B cell (primary cell): ENCODE results near the gene MVK. TPM values are rescaled to one million over a fixed set of nuclear protein-coding genes. Genes with fewer than 3 reads are reported as not detected.

Source experiments
- ATAC-seq: fragments of 200-7000 bp; cut with Tn5 transposase; one replicate; pipeline ENCODE4 v1.10.0; 2021; ENCODE audit warnings: low read depth, mild to moderate bottlenecking, moderate number of reproducible peaks, moderate library complexity
- CTCF ChIA-PET: fragments of 350-600 bp; sonication (Branson Sonifier 250); formaldehyde crosslinking; loops from one replicate; lab custom pipeline; 2021; ENCODE audit warnings: antibody characterized with exemption, inconsistent platforms; lab: Charles Lee
- POLR2A ChIA-PET: fragments of 350-600 bp; sonication (Branson Sonifier 250); formaldehyde crosslinking; loops from one replicate; lab custom pipeline; 2021; ENCODE audit warnings: antibody characterized with exemption; lab: Charles Lee
- DNase-seq: peaks from one replicate; pipeline ENCODE4 v3.0.0; 2013
- H2AFZ ChIP-seq: 2 replicates; pipeline ENCODE4 v1.6.1; 2012; ENCODE audit warnings: mild to moderate bottlenecking, low read depth, low read length; ENCODE audit not compliant: insufficient read depth, poor library complexity, severe bottlenecking
- H3K27ac ChIP-seq, 2 donors: 1 replicate in 1 of 2; 2 replicates in 1 of 2; pipeline ENCODE4 v1.5.1; 2012 to 2013; ENCODE audit warnings: low read length in 2 of 2, mild to moderate bottlenecking in 2 of 2, moderate library complexity in 1 of 2
- H3K27me3 ChIP-seq, 4 experiments: fragments of 200-600 bp in 1 of 4; sonication (generic) in 1 of 4; replicated peaks in 1 of 4; 1 replicate in 2 of 4; 2 replicates in 2 of 4; pipeline versions ENCODE4 v1.6.1 to v1.7.0; 2013 to 2016; ENCODE audit warnings: low read length in 3 of 4, mild to moderate bottlenecking in 2 of 4, mixed read lengths in 1 of 4, moderate library complexity in 1 of 4; ENCODE audit not compliant: insufficient read depth in 4 of 4, control insufficient read depth in 3 of 4; ENCODE audit errors: control extremely low read depth in 1 of 4
- H3K36me3 ChIP-seq, 2 experiments: replicated peaks in 1 of 2; 1 replicate in 1 of 2; 2 replicates in 1 of 2; pipeline versions ENCODE4 v1.6.1 to v1.7.1; 2013; ENCODE audit warnings: low read length in 1 of 2; ENCODE audit not compliant: insufficient read depth in 2 of 2, control insufficient read depth in 1 of 2; ENCODE audit errors: control extremely low read depth in 1 of 2, extremely low read depth in 1 of 2
- H3K4me1 ChIP-seq, 2 donors: fragments of 200-600 bp in 1 of 2; sonication (generic) in 1 of 2; 1 replicate in 1 of 2; 2 replicates in 1 of 2; pipeline versions ENCODE4 v1.5.1 to v1.6.1; 2013 to 2017; ENCODE audit warnings: low read length in 2 of 2; ENCODE audit not compliant: control insufficient read depth in 2 of 2, insufficient read depth in 2 of 2
- H3K4me2 ChIP-seq: replicated peaks from 2 replicates; pipeline ENCODE3; 2012; ENCODE audit warnings: mild to moderate bottlenecking, low read depth, low read length; ENCODE audit not compliant: poor library complexity, severe bottlenecking
- H3K4me3 ChIP-seq, 5 experiments: fragments of 200-600 bp in 1 of 5; sonication (generic) in 1 of 5; 1 replicate in 3 of 5; 2 replicates in 2 of 5; pipeline versions ENCODE4 v1.5.1 to v1.7.0; 2011 to 2016; ENCODE audit warnings: low read length in 4 of 5, mild to moderate bottlenecking in 4 of 5, low read depth in 2 of 5, control low read depth in 1 of 5, moderate library complexity in 1 of 5; ENCODE audit not compliant: insufficient read depth in 1 of 5; ENCODE audit errors: control extremely low read depth in 1 of 5, extremely low read depth in 1 of 5
- H3K79me2 ChIP-seq: fragments of 200-600 bp; sonication (generic); one replicate; pipeline ENCODE4 v1.6.0; 2016; ENCODE audit warnings: low read length; ENCODE audit not compliant: control insufficient read depth, insufficient read depth
- H3K9ac ChIP-seq: fragments of 200-600 bp; sonication (generic); 2 replicates; pipeline ENCODE4 v1.6.1; 2017; ENCODE audit warnings: mild to moderate bottlenecking, low read length, moderate library complexity
- H3K9me3 ChIP-seq, 3 donors: one replicate each; pipeline versions ENCODE4 v1.6.1 to v1.7.1; 2013; ENCODE audit warnings: low read length in 2 of 3; ENCODE audit not compliant: control insufficient read depth in 2 of 3, insufficient read depth in 1 of 3; ENCODE audit errors: control extremely low read depth in 1 of 3
- H4K20me1 ChIP-seq: 2 replicates; pipeline ENCODE4 v1.6.0; 2012; ENCODE audit warnings: mild to moderate bottlenecking, low read length; ENCODE audit not compliant: insufficient read depth, control insufficient read depth, poor library complexity, severe bottlenecking
- H3K27ac Mint-ChIP-seq: one replicate; pipeline ENCODE4 v1.8.0; 2021; ENCODE audit warnings: mixed read lengths
- H3K27me3 Mint-ChIP-seq: one replicate; pipeline ENCODE4 v1.8.0; 2021; ENCODE audit warnings: mixed read lengths
- H3K4me1 Mint-ChIP-seq: one replicate; pipeline ENCODE4 v1.8.0; 2021; ENCODE audit warnings: mixed read lengths
- H3K4me3 Mint-ChIP-seq: one replicate; pipeline ENCODE4 v1.8.0; 2021; ENCODE audit warnings: mixed read lengths
- H3K9me3 Mint-ChIP-seq: one replicate; pipeline ENCODE4 v1.8.0; 2022; ENCODE audit warnings: mixed read lengths; ENCODE audit not compliant: insufficient read depth
- EZH2 ChIP-seq: IDR thresholded peaks from 2 replicates; pipeline ENCODE4 v1.6.1; 2012; ENCODE audit warnings: borderline replicate concordance, low read depth, mild to moderate bottlenecking, moderate library complexity, low read length; ENCODE audit not compliant: insufficient read depth, poor library complexity, severe bottlenecking
- WGBS: methylation state at CpG from one replicate; pipeline ENCODE4 v1.1.5; 2013; ENCODE audit warnings: missing lambda C conversion rate; ENCODE audit not compliant: insufficient coverage; 5-methylcytosine and 5-hydroxymethylcytosine counted together
- intact Hi-C: fragments of 100-400 bp; cut with micrococcal nuclease; formaldehyde crosslinking; loops from one replicate; pipeline ENCODE4 v1.10.0; 2022
- polyA plus RNA-seq: library from polyadenylated mRNA; depleted of rRNA; stranded (reverse); fragments of >200 nt; gene quantifications from 2 replicates; pipeline ENCODE4 v1.2.3, GENCODE V29; 2012
- total RNA-seq, 2 donors: library from RNA; stranded (reverse); fragments of 120-200 nt in 1 of 2; gene quantifications; 1 replicate in 1 of 2; 2 replicates in 1 of 2; pipeline versions ENCODE4 v1.2.3 to v1.2.4, GENCODE V29; 2013 to 2022
- TF ChIP-seq, protein P1 (sequence below): fragments of 200-600 bp; IDR thresholded peaks from one replicate; pipeline ENCODE4 v1.8.0; 2022; ENCODE audit warnings: antibody characterized with exemption, mild to moderate bottlenecking

MVK gene
- total and polyA plus RNA-seq, 2 donors (not counting 1 experiment from before 2014, with no cell fraction given), result 12.1 to 12.5 TPM

DNA sequence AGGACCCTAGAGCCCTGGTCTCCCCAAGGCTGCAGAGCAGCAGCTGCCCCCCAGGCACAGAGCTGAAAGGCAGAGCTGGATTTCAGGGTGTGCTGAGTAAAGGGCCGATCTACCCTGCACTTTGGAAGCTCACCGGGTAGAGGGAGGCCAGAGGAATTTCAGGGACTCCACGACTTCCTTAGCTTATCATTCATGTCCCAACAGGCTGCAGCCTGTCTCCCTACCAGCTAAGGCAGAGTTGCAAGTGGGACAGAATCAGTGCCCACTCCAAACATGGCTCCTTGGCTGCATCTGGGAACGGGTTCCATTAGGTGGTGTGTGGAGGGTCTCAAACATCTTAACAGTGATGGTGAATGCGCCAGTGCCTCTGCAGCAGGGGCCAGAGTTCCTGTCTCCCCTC lies 27.8 kb upstream of the MVK start:
- Histone ChIP-seq H3K36me3 (no peaks in the 10 kb centered on the region), H3K9ac (no peak overlapping the region), H3K27me3 (peaks cover 0 to 14% (median 0%) of the 10 kb centered on the region in 4 experiments), H3K4me2 (no peak overlapping the region), H4K20me1 (no peaks in the 10 kb centered on the region), H3K79me2 (no peaks in the 10 kb centered on the region), H3K4me3 (no peak overlapping the region), H3K4me1 (no peaks in the 10 kb centered on the region), H3K9me3 (no peaks in the 10 kb centered on the region), H3K27ac (no peak overlapping the region), H2AFZ (no peak overlapping the region)
- TF ChIP-seq, protein P1, sequence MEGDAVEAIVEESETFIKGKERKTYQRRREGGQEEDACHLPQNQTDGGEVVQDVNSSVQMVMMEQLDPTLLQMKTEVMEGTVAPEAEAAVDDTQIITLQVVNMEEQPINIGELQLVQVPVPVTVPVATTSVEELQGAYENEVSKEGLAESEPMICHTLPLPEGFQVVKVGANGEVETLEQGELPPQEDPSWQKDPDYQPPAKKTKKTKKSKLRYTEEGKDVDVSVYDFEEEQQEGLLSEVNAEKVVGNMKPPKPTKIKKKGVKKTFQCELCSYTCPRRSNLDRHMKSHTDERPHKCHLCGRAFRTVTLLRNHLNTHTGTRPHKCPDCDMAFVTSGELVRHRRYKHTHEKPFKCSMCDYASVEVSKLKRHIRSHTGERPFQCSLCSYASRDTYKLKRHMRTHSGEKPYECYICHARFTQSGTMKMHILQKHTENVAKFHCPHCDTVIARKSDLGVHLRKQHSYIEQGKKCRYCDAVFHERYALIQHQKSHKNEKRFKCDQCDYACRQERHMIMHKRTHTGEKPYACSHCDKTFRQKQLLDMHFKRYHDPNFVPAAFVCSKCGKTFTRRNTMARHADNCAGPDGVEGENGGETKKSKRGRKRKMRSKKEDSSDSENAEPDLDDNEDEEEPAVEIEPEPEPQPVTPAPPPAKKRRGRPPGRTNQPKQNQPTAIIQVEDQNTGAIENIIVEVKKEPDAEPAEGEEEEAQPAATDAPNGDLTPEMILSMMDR, result no peak
- TF ChIP-seq EZH2, result no peak
- POLR2A ChIA-PET, result no interaction called here
- peaks cover 9% of the 10 kb centered on the region for H3K27me3 Mint-ChIP-seq
- no peak for DNase-seq
- no peaks in the 10 kb centered on the region for H3K9me3 Mint-ChIP-seq
- H3K4me3 Mint-ChIP-seq, result no peak overlapping the region
- no peak overlapping the region for H3K27ac Mint-ChIP-seq
- no peak for ATAC-seq
- intact Hi-C loops, result no loop called here
- H3K4me1 Mint-ChIP-seq, result no peaks in the 10 kb centered on the region
- CTCF ChIA-PET, result no interaction called here
- WGBS, result 82% methylated on average over 4 of the region's 5 CpGs

DNA sequence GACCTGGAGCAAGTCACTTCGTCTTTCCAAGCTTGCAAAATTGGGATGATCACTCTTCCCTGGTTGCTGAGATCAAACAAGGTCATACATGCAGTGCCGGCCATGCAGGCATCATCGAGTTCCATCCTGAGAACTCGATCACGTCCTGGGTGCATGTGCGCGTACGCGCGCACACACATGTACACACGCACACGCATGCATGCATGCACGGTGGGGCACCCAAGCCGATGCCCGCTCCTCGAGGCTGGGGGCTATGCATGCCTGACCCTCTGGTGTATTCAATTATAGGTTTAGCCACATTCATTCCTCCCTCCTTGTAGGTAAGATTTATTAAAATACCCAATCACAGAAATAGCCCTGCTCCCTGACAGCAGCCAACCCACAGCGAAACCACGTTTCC lies 26.3 kb upstream of the MVK start:
- no peaks in the 10 kb centered on the region for H3K9me3 ChIP-seq
- no peaks in the 10 kb centered on the region for H3K79me2 ChIP-seq
- no peak for DNase-seq
- peaks cover 0 to 14% (median 0%) of the 10 kb centered on the region in 4 experiments for H3K27me3 ChIP-seq
- H3K9ac ChIP-seq, result no peak overlapping the region
- no peak overlapping the region for H3K4me2 ChIP-seq
- H3K27ac ChIP-seq, result no peak overlapping the region
- TF ChIP-seq, protein P1, result no peak
- 85% methylated on average over 9 of the region's 18 CpGs for WGBS
- Mint-ChIP-seq H3K27ac (no peak overlapping the region), H3K4me3 (no peak overlapping the region), H3K27me3 (peaks cover 9% of the 10 kb centered on the region), H3K4me1 (no peaks in the 10 kb centered on the region), H3K9me3 (no peaks in the 10 kb centered on the region)
- no peaks in the 10 kb centered on the region for H3K4me1 ChIP-seq
- H4K20me1 ChIP-seq, result no peaks in the 10 kb centered on the region
- ATAC-seq, result no peak
- POLR2A ChIA-PET, result no interaction called here
- intact Hi-C loops, result no loop called here
- CTCF ChIA-PET, result no interaction called here
- no peak overlapping the region for H2AFZ ChIP-seq
- H3K36me3 ChIP-seq, result no peaks in the 10 kb centered on the region
- no peak overlapping the region for H3K4me3 ChIP-seq
